Left renal pelvis (tissue), 4 donors: Measurements from ENCODE around the gene CTBS. TPM values are rescaled to one million over a fixed set of nuclear protein-coding genes. Genes with fewer than 3 reads are reported as not detected.
"Not testable (repeated sequence)": the region's sequence is repeated elsewhere in the genome, so short reads cannot be mapped to it uniquely, and the experiment has no call there.

Source experiments
- DNase-seq, 4 donors: peaks; one replicate each; pipeline ENCODE4 v3.0.0-alpha.2; 2013; ENCODE audit warnings: low read depth in 4 of 4, low spot score in 3 of 4
- polyA plus RNA-seq, 4 donors: library from polyadenylated mRNA; unstranded; fragments of 120-200 nt; gene quantifications; one replicate each; pipeline ENCODE4 v1.2.1, GENCODE V29; 2013; ENCODE audit not compliant: insufficient read length in 4 of 4

The CTBS gene
- polyA plus RNA-seq: 10 to 100 TPM; 17.6 to 28.3 (median 25.1) TPM

- DNase-seq: peak in 3 of 4 donors; percentile 63 to 71 (median 63)
Measured at GRCh38 chr1:84573967-84574842, at the start of gene CTBS. Gene CTBS (minus strand): TSS chr1:84574440. CDS start chr1:84574415, 25 bp downstream.

DNA sequence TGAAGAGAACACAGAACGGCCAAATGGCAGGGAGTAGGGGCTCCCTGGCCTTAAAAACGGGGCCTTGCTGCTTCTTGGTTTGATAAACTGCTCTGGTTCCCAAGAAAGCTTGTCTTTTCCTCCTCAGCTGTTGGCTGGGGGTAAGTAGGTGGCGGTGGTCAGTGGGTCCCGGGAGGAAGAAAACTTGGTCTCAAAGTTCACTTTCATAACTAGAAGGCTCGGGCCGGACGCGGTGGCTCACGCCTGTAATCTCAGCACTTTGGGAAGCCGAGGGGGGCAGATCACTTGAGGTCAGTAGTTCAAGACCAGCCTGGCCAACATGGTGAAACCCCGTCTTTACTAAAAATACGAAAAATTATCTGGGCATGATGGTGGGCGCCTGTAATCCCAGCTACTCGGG lies 47.3 kb upstream of the CTBS start:
- DNase-seq: no peak

GRCh38 chr1:84620720-84621313 lies 46.6 kb upstream of the CTBS start:
- peak; percentile 59 to 72 (median 64) for DNase-seq

- no peak for DNase-seq
Measured at GRCh38 chr1:84619383-84620102, 45.3 kb upstream of the CTBS start.

GRCh38 chr1:84617349-84617748 lies 43.1 kb upstream of the CTBS start:
- DNase-seq: no peak

- no peak for DNase-seq
Measured at GRCh38 chr1:84615790-84616189, 41.5 kb upstream of the CTBS start.

DNA sequence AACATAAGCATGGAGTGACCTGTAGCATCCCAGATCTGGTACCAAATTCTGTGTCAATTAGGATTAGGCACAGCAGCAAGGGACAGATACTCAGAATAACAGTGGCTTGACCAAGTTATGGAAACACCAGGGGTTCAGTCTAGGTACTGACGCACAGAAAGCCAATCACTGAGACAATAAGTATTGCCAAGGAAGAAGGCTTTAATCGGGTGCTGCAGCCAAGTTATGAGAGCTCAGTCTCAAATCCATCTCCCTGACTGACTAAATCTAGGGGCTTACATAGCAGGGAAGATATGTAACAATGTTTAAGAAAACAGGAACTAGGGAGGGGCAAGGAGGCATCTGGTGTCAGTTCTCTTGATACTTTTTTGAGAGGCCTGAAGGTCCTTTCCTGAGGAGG lies 39.6 kb upstream of the CTBS start:
- DNase-seq: no peak

DNA sequence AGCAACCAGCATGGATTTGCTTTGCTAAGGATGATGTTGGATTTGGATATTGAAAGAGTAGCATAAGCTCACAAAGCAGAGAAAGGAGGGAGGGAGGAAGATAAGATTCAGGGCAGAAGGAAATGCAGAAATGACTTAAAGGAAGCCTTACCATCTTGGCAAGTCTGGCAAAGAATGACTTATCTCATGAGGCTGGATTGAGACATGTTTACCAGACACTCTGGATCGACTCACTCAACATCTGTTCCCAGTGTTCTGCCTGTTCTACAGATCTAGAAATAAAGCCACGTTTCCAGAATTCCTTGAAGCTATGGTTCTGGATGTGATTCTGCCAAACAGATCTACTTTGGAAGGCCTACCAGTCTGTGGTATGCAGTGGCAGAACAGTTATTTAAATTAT lies 38.8 kb upstream of the CTBS start:
- no peak for DNase-seq

GRCh38 chr1:84611796-84612195 lies 37.6 kb upstream of the CTBS start:
- no peak for DNase-seq

- no peak for DNase-seq
Measured at GRCh38 chr1:84611091-84611490, 36.9 kb upstream of the CTBS start.

GRCh38 chr1:84606977-84607376 lies 32.7 kb upstream of the CTBS start:
- DNase-seq: no peak

DNA sequence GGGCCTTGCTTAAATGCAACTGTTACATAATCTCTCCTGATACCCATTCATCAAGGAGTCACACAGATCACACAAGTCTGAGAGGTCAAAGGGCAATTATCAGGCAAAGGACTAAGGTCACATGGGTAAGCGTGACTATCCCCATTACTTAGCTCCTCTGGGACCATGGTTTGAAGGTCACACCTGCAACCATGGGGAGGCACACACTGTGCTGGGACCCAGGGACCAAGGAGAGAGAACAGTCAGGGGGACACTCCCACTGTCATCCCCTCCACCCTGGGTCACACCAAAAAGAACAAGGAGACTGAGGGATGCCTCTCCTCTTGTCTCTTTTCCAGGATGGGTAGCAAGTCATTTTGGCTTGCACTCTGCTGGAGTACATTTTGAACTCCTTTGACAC lies 30.9 kb upstream of the CTBS start:
- no peak for DNase-seq

- no peak for DNase-seq
Measured at GRCh38 chr1:84603941-84604830, 29.9 kb upstream of the CTBS start.

- DNase-seq: no peak
Measured at GRCh38 chr1:84603223-84603622, 29.0 kb upstream of the CTBS start.

GRCh38 chr1:84600796-84601195 lies 26.6 kb upstream of the CTBS start:
- DNase-seq: no peak

DNA sequence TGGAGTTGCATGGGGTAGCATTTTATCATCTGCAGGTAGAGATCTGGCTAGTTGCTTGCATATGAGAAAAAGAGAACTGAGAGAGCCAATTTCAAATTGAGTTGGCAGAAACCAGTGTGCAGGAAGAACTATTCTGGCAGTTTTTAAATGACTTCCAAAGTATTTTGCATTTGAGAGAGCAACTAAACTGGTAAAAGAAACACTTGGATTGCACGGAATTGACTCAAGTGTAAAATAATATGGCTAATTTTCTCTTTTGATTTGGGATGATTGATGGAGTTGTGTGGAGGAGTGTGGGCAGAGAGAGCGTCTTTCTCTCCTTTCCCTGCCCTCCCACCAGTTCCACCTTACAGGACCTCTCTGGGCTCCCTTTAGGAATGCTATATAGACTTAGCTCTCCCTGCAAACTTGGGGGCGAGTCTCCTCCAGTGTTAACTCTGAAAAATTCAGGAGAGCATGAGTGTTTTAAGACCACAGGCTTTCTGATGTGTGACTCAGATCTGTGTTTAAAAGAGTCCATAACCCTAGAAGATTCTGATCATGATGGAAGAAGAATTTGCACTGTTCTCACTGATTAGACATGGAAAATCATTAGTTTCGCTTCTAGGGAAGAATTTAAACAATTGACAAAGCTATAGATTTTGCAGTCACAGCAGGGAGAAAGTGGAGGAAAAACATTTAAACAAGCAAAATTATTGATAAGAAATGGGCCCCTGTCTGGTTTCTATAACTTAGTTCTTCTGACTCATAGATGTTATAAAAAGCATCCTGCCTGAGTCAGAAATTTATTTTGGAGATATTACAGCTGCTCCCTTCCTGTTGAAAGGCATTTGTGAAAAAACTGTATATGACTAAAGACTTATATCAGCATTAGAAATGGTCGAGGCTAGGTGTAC lies 24.9 kb upstream of the CTBS start:
- no peak for DNase-seq

GRCh38 chr1:84598418-84598817 lies 24.2 kb upstream of the CTBS start:
- DNase-seq: no peak

DNA sequence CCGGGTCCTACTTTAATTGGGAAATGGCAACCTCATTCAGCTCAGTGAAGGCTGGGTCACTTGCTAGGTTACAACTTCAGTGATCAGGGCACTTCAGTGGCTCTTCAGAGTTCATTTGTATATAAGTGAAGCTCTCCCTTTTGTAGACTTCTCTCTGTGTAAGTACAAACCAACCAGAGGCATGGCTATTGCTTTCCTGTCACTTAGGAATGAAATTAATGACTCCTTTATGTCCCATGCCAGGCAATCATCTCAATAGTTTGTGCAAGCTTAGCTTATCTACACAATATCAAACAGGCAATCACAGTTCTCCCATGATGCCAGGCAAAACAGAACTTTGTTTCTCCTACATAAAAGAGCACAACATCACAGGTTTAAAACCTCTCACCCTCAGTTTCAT lies 22.8 kb upstream of the CTBS start:
- DNase-seq: no peak

DNA sequence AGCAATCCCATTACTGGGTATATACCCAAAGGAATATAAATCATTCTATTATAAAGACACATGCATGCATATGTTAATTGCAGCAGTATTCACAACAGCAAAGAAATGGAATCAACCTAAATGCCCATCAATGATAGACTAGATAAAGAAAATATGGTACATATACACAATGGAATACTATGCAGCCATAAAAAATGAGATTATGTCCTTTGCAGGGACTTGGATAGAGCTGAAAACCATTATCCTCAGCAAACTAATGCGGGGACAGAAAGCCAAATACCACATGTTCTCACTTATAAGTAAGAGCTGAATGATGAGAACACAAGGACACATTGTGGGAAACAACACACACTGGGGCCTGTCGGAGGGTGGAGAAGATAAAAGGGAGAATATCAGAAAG lies 20.7 kb upstream of the CTBS start:
- not testable (repeated sequence) for DNase-seq
